GM18520 (cell line): ENCODE data around the gene ALOX15B.
"Not testable (repeated sequence)": the region's sequence is repeated elsewhere in the genome, so short reads cannot be mapped to it uniquely, and the experiment has no call there.

Experiments
- ATAC-seq: cut with Tn5 transposase; IDR thresholded peaks from one replicate; pipeline ENCODE4 v1.9.1; 2021; ENCODE audit not compliant: unreplicated experiment

ALOX15B gene

GRCh38 chr17:8013731-8014557 is 24.9 kb upstream of the ALOX15B start:
- ATAC-seq = no peak

DNA sequence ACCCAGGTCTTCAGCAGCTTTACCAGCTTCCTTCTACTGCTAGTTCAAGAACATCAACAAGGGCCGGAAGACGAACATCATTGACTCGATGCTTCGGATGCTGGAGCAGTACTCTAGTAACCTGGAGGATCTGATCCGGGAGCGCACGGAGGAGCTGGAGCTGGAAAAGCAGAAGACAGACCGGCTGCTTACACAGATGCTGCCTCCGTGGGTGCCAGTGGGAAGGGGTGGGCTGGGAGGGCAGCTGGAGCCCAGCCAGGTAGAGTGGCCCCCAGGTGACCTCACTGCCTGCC is 24.4 kb upstream of the ALOX15B start:
- ATAC-seq = no peak

DNA sequence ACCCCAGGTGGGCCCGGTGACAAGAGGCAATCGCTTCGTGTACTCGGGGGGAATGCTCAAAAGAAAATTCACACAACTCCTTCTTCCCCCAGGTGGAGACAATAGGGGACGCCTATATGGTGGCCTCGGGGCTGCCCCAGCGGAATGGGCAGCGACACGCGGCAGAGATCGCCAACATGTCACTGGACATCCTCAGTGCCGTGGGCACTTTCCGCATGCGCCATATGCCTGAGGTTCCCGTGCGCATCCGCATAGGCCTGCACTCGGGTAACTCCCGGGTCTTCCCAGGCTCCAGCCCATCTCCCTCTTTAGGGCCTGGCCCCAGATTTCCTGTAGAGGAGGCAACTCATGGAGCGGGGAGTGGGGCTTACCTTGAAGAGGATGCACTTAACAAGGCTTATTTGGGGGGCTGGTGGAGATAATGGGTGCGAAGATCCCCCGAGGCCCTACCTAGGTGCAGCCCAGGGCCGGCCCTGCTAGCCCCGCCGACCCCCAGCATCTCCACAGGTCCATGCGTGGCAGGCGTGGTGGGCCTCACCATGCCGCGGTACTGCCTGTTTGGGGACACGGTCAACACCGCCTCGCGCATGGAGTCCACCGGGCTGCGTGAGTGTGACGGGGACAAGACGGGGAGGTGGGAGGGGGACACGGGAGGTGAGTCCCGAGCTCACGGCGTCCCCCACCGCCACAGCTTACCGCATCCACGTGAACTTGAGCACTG is 23.5 kb upstream of the ALOX15B start:
- ATAC-seq = no peak

DNA sequence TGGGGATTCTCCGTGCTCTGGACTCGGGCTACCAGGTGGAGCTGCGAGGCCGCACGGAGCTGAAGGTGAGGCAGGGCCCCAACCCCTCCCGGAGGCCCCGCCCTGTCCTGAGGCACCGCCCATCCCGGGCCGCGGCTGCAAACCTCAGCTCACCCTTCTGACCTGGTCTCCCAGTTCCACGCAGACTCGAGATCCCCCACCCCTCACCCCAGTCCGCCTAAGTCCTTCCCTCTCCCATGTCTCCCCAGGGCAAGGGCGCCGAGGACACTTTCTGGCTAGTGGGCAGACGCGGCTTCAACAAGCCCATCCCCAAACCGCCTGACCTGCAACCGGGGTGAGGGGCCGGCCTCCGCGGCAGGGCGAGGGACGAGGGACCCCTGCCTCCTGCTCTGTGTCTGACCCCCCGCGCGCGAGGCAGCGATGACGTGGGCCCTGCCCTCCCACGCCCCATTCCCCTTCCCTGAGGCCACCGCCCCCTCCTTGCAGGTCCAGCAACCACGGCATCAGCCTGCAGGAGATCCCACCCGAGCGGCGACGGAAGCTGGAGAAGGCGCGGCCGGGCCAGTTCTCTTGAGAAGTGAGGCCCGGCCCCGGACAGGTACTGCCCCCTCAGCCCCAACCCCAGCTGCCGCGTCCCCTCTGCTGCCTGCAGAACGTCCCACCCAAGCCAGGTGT is 22.8 kb upstream of the ALOX15B start:
- no peak for ATAC-seq

- ATAC-seq = no peak
Measured at GRCh38 chr17:8016632-8017424, 22.0 kb upstream of the ALOX15B start.

DNA sequence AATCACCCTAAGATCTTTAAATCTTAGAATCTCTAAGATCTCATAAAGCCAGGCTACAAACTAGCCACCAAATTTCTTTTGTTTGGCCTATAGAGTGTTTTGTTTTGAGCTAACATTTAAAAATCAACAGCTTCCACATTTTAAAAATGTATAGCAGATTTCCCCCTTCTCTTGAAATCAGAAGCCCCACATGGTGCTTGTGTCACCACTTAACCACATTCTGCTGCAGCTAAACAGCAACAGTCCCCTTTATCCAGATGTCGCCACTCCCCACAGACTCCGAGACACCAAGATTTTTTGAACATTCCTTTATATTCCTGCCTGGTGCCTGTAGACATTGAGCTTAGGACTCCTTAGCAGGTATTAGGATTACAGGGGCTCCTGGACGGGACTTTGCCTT is 20.4 kb upstream of the ALOX15B start:
- no peak for ATAC-seq

GRCh38 chr17:8019166-8019565 is 19.7 kb upstream of the ALOX15B start:
- no peak for ATAC-seq

DNA sequence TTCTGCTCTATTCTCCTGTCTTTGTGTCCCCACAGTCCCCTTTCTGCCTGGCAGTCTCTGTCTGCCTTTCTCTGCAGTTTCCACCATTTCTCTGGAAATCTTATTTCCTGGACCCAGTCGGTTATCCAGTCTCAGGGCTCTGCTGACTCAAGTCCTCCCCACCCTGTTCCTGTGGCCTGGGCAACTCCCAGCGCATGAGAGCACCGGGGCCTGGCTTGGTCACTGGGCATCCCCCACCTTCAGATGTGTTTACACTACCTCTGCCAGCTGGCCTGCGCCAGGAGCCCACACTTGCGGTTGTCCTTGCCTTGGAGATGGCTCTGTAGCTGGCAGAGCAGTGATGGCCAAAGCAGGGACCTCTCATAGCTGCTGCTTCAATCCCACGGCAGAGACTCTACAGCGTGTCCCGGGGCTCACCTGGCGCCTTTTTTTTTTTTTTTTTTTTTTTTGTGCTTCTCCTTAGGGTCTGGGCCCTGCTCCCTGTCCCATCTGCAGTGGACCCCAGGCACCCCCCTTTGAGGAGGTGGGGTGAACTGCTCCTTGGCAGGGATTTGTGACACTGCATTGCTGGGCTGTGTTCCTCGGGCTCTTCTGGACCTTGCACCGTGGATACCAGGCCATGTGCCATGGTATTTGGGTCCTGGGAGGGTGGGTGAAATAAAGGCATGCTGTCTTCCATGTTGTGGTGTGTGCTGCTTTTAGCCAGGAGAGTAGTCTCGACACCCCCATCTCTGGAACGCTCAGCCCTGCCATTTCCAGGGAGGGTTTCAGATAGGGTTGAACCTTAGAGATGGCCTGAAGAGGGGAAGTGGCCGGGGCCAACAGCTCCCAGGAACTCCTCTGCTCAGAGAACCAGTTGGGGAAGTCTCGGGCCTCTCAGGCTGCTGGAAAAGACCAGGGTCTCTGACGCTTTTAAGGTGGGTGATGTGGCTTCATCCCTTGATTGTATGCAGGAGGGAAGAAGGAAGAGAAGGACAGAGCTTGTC is 18.9 kb upstream of the ALOX15B start:
- no peak for ATAC-seq

DNA sequence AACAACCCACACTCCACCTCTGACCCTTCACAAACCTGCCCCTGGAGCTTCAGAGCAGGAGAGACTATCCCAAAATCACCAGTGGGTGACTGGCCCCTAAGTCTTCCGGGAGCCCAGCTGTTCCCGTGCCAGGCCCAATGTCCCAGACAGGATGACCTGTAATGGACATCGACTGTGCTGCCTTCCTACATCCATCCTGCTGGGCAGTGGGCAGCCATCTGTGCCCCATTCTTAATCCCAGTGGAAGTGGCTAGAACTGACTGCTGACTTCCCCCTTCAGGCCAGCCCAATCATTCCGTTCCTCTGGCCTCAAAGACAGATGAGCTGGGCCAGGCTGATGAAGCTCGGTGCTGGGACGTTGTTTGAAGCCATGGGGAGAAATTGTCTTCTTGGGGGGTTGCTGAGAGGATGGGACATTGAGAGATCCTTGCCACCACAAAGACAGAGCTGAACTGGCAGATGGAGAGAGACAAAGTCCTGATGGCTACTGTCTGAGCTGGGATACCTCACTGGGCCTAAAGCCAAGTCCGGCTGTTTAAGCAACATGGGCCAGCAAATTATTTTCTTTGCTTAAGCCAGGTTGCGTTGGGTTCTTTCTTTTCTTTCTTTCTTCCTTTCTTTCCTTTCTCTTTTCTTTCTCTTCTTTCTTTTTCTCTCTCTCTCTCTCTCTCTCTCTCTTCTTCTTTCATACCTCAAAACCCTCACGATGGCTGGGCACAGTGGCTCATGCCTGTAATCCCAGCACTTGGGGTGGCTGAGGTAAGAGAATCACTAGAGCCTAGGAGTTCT is 17.9 kb upstream of the ALOX15B start:
- ATAC-seq = no peak

GRCh38 chr17:8021565-8022359 is 17.1 kb upstream of the ALOX15B start:
- no peak for ATAC-seq

DNA sequence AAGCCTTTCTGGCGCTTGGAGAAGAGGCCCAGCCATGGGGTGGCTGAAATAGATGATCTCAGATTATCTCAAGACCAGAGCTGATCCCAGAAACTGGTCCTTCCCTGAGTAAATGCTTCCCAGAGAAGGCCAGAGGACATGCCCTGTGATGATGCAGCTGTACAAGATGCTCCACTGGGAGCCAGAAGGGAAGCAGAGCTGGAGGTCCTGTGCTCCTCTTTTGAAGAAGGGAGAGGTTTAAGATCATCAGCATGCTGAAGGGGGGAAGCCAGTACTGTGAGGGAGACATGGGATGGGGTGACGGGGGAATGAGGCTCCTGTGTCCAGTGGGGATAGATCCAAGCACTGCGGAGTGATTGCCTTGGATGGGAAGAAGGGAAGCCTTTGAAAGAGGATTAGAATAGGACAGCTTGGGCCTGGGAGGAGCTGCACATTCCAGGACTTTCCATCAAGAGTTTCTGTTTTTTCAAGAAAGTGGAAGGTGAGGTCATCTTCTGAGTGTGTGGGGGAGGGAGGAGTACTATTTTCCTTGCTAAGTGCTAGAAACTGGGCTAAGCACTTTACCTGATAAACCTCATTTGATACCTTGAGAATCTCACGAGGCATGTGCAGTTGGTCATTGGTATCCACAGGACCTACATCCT is 16.4 kb upstream of the ALOX15B start:
- no peak for ATAC-seq

GRCh38 chr17:8024161-8024560 is 14.7 kb upstream of the ALOX15B start:
- not testable (repeated sequence) for ATAC-seq

DNA sequence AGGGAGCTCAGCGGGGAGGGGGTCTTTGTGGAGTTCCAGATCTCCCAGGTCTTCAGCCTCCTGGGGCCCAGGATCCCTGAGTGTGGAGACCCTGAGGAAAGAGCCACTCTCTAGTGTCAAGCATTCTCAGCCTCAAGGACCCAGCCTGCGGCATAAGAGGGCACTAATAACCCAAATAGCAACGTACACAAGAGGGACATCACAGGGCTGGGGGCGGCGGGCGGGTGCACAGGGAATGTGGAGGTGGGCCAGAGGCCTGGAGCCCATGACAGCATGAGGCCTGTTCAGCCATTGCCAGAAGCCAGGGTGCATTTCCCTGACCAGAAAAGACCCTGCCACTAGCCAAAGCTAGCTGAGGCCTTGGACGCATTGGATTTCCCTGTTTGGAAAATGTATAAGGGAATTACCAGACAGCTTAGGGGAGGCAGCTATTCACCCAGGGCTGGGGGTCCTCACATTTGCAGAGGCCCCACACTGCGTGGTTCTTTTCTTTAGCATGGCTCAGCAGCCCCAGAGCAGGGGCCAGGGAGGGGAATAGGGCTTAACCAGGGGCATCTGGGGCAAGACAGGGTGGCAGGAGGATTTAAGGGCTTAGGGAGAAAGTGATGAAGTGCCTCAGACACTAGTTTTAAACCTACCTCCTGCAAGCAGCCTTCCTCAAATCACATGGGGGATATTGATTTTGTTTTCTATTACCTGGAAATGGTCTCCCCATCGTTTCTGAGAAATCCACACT is 13.5 kb upstream of the ALOX15B start:
- no peak for ATAC-seq

- ATAC-seq = no peak
Measured at GRCh38 chr17:8029121-8029520, 9.7 kb upstream of the ALOX15B start.

DNA sequence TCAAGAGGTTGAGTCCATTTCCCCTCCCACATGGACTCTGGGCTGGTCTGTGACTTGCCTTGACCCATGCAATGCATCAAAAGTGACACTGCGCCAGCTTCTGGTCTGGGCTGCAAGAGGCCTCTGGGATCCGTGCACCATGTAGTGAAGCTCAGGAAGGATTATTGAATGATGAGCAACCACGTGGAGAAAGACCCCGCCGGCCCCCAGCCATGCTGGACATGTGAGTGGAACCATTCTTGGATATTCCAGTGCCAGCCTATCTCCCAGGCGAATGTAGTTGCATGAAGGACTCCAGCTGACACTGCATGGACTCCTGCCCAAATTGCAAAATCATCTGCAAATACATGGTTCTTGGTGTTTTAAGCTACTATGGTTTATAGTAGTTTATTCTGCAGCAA is 7.6 kb upstream of the ALOX15B start:
- no peak for ATAC-seq

DNA sequence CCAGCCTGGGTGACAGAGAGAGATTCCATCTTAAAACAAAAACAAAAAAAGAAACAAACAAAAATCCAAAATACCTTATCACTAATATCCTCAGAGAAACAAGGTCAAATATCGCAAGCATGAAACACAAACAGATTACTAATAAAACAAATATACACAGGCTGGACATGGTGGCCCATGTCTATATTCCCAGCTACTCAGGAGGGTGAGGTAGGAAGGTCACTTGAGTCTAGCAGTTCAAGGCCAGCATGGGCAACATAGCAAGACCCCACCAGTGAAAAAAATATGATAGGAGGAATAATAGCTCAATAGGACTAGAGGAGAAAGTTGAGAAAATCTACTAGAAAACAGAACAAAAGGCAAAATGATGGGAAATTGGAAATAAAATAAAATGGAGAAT is 6.9 kb upstream of the ALOX15B start:
- ATAC-seq = no peak

DNA sequence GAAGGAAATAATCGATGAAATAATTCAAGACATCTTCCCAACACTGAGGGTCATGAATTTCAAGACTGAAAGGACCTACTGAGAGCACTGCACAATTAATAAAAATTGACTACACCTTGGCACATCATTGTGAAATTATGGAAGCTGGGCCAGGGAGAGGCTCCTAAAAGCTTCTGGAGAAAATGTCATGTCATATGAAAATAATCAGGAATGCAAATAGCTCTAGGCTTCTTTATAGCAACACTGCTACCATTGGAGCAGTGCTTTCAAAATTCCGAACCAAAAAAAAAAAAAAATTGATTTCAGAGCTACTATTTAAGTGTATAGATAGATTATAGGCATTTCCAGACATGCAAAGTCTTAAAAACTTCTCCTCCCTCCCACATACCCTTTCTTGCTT is 6.4 kb upstream of the ALOX15B start:
- ATAC-seq = no peak
